Transverse colon (tissue), 4 donors: ENCODE results near the gene P4HA3. TPM values are rescaled to one million over a fixed set of nuclear protein-coding genes. Genes with fewer than 3 reads are reported as not detected.

Experiments
- DNase-seq: peaks from one replicate; pipeline ENCODE4 v3.0.0-alpha.2; 2019
- H3K27ac ChIP-seq, 4 donors: fragments of 200-600 bp; sonication (generic); 2 replicates each; pipeline ENCODE4 v1.5.1; 2016 to 2018; ENCODE audit warnings: inconsistent platforms in 4 of 4
- H3K27me3 ChIP-seq: fragments of 200-600 bp; sonication (generic); 2 replicates; pipeline ENCODE4 v1.5.1; 2017; ENCODE audit warnings: inconsistent platforms
- H3K36me3 ChIP-seq, 4 donors: fragments of 200-600 bp; sonication (generic); 2 replicates each; pipeline ENCODE4 v1.5.1; 2017 to 2019; ENCODE audit warnings: inconsistent platforms in 4 of 4
- H3K4me1 ChIP-seq, 4 donors: fragments of 200-600 bp; sonication (generic); 2 replicates each; pipeline ENCODE4 v1.5.1; 2017 to 2020; ENCODE audit warnings: inconsistent platforms in 4 of 4
- H3K4me3 ChIP-seq, 4 donors: fragments of 200-600 bp; sonication (generic); 1 replicate in 1 of 4; 2 replicates in 3 of 4; pipeline versions ENCODE4 v1.5.1 to v1.6.1; 2017 to 2019; ENCODE audit warnings: inconsistent platforms in 4 of 4
- H3K9me3 ChIP-seq, 2 donors: fragments of 200-600 bp; sonication (generic); 2 replicates each; pipeline ENCODE4 v1.5.1; 2017 to 2019; ENCODE audit warnings: inconsistent platforms in 2 of 2
- EP300 ChIP-seq: sonication (generic); formaldehyde crosslinking; IDR thresholded peaks from one replicate; pipeline ENCODE4 v1.6.1; 2017; ENCODE audit warnings: antibody characterized with exemption, low read depth
- POLR2A ChIP-seq: fragments of 450-650 bp; IDR thresholded peaks from one replicate; pipeline ENCODE4 v1.6.1; 2016; ENCODE audit warnings: antibody characterized with exemption, mild to moderate bottlenecking, moderate library complexity
- POLR2AphosphoS5 ChIP-seq, 3 donors: sonication (generic); formaldehyde crosslinking; IDR thresholded peaks; one replicate each; pipeline ENCODE4 v1.6.1; 2016; ENCODE audit warnings: antibody characterized with exemption in 3 of 3
- WGBS, 2 donors: methylation state at CpG; one replicate each; pipeline ENCODE4 v1.1.5; 2018; ENCODE audit warnings: low coverage in 1 of 2; 5-methylcytosine and 5-hydroxymethylcytosine counted together
- in situ Hi-C, 4 donors: fragments of 200-750 bp; cut with MboI; loops; one replicate each; pipeline versions ENCODE4 v1.15.0 to v1.15.1; 2017; ENCODE audit warnings: low sequenced_read_pairs in 3 of 4, low pct_ligation_motif_present in 1 of 4, low pct_unique_long_range_greater_than_20kb in 1 of 4
- intact Hi-C: fragments of 100-400 bp; cut with DNase I; formaldehyde crosslinking; loops from one replicate; pipeline ENCODE4 v1.15.1; 2023; ENCODE audit warnings: low total_unique reads
- total RNA-seq, 4 donors: library from RNA; depleted of rRNA; stranded (reverse); fragments of >200 nt; gene quantifications; one replicate each; pipeline ENCODE4 v1.1.0, GENCODE V29; 2016
- TF ChIP-seq, protein P1 (sequence below), 5 experiments: fragments of 200-600 bp in 3 of 5; fragments of 450-650 bp in 2 of 5; sonication (generic) in 3 of 5; IDR thresholded peaks; 1 replicate in 2 of 5; 2 replicates in 3 of 5; pipeline ENCODE4 v1.5.1; 2016 to 2017; ENCODE audit warnings: antibody characterized with exemption in 5 of 5, inconsistent platforms in 3 of 5, mild to moderate bottlenecking in 2 of 5, moderate library complexity in 1 of 5

P4HA3 gene
- total RNA-seq, 4 donors from 2014 or later: 0.27 to 0.64 (median 0.40) TPM; not detected in 1

DNA sequence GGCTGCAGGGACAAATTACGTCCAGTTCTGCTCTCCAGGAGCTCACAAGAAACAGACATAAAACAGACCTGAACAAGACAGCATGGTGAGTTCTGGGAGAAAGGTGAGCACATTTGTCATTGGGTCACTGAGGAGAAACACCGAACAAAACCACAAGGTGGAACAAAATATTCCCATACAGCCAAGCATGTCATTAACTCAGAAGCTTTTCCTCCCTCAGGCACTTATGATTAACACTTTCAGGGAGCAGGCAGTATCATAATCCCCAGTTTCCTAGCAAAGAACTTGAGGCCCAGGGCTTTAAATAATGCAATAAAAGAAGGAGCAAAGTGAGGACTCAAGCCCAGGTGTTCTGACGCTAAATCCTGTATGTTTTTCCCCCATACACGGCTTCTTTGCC lies 43.0 kb downstream of the P4HA3 start:
- no peaks in the 10 kb centered on the region for H3K36me3 ChIP-seq
- 42 to 58% methylated on average over 2 to 4 of the region's 4 CpGs for WGBS, 2 donors
- intact Hi-C loops: no loop called here
- in situ Hi-C loops: loop anchor here in 1 of 4 donors (25.0 kb wide), 1 partner anchor 294 kb away; no protein-coding TSS in a partner anchor
- H3K27me3 ChIP-seq: no peaks in the 10 kb centered on the region
- no peak for DNase-seq
- no peaks in the 10 kb centered on the region for H3K4me1 ChIP-seq
- no peak for TF ChIP-seq POLR2AphosphoS5 (IDR thresholded peaks at IDR 0.05)
- TF ChIP-seq, protein P1, sequence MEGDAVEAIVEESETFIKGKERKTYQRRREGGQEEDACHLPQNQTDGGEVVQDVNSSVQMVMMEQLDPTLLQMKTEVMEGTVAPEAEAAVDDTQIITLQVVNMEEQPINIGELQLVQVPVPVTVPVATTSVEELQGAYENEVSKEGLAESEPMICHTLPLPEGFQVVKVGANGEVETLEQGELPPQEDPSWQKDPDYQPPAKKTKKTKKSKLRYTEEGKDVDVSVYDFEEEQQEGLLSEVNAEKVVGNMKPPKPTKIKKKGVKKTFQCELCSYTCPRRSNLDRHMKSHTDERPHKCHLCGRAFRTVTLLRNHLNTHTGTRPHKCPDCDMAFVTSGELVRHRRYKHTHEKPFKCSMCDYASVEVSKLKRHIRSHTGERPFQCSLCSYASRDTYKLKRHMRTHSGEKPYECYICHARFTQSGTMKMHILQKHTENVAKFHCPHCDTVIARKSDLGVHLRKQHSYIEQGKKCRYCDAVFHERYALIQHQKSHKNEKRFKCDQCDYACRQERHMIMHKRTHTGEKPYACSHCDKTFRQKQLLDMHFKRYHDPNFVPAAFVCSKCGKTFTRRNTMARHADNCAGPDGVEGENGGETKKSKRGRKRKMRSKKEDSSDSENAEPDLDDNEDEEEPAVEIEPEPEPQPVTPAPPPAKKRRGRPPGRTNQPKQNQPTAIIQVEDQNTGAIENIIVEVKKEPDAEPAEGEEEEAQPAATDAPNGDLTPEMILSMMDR (IDR thresholded peaks at IDR 0.05): no peak
- TF ChIP-seq POLR2A: no peak
- no peak for TF ChIP-seq EP300
- H3K27ac ChIP-seq: no peak overlapping the region
- H3K4me3 ChIP-seq: no peak overlapping the region
- H3K9me3 ChIP-seq: no peaks in the 10 kb centered on the region

DNA sequence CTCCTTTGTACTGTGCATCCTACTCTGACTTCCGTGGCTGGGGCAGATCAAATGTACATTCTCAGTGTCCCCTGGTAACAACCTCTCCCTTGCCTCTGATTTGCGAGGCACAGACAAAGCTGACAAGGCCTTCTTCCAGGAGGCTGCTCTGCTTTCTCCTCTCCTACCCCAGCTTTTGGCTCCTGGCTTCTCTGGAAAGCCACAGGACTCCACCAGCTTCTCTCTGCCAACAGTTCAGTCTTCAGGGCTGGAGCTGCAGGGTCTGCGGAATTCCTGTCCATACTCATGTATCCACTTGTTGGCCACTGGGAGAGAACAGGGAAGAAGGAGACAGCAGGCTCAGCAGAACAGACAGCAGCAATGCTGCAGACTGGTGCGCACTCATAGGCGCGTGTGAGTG lies 44.4 kb downstream of the P4HA3 start:
- DNase-seq: no peak
- TF ChIP-seq POLR2AphosphoS5 (IDR thresholded peaks at IDR 0.05) (no peak), EP300 (no peak), POLR2A (no peak)
- TF ChIP-seq, protein P1 (IDR thresholded peaks at IDR 0.05): no peak
- H3K36me3 ChIP-seq: no peaks in the 10 kb centered on the region
- H3K9me3 ChIP-seq: no peaks in the 10 kb centered on the region
- H3K4me3 ChIP-seq: no peak overlapping the region
- in situ Hi-C loops: loop anchor here in 1 of 4 donors (25.0 kb wide), 1 partner anchor 295 kb away; no protein-coding TSS in a partner anchor
- no peak overlapping the region for H3K27ac ChIP-seq
- WGBS, 2 donors: 67 to 83% methylated on average over 1 to 6 of the region's 6 CpGs
- H3K27me3 ChIP-seq: no peaks in the 10 kb centered on the region
- intact Hi-C loops: no loop called here
- no peaks in the 10 kb centered on the region for H3K4me1 ChIP-seq

DNA sequence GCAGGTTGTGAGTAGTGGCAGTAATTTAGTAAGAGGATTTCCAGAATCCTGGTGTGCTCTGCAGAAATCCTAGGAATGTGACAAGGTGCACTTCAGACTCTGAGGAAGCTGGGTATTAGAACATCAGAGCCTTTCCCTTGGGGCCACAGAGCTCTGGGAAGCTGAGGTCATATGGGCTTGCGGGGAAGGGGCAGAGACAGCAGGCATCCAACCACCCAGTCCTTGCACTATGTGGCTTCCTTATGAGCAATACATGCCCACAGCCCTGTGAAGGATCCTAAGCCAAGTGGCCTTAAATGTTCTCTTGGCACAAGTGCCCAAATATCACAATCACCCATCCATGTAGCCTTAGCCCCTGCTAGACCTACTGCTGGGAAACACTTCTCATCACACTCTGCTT lies 46.2 kb downstream of the P4HA3 start:
- no peaks in the 10 kb centered on the region for H3K9me3 ChIP-seq
- intact Hi-C loops (no loop called here), in situ Hi-C loops (loop anchor here in 1 of 4 donors (25.0 kb wide), 1 partner anchor 297 kb away; no protein-coding TSS in a partner anchor)

DNA sequence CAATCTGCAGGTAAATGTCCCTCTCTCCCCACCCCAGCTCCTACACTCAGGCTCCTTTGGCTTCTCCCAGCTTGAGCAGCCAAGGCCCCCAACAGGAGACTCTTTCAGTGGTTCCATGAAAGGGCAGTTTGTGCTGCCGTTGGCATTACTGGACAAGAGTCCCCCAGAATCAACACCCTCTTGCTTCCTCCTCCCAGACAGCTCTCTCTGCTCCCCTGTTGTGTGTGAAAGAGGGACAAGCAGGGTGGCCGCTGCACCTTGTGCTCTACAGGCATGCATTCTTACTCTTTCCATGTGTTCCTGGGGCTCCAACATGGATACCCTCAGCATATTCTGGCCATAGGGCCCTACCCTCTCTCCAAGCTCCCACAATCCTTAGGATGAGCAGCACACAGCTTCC lies 48.7 kb downstream of the P4HA3 start:
- Histone ChIP-seq H3K4me1 (peaks cover 0 to 7% (median under 1%) of the 10 kb centered on the region in 4 donors), H3K9me3 (no peaks in the 10 kb centered on the region), H3K27ac (no peak overlapping the region), H3K36me3 (no peaks in the 10 kb centered on the region), H3K4me3 (no peak overlapping the region), H3K27me3 (no peaks in the 10 kb centered on the region)
- TF ChIP-seq, protein P1 (IDR thresholded peaks at IDR 0.05): no peak
- no peak for TF ChIP-seq POLR2A
- TF ChIP-seq EP300: no peak
- no peak for TF ChIP-seq POLR2AphosphoS5 (IDR thresholded peaks at IDR 0.05)
- no peak for DNase-seq
- in situ Hi-C loops (loop anchor here in 1 of 4 donors (25.0 kb wide), 1 partner anchor 300 kb away; no protein-coding TSS in a partner anchor), intact Hi-C loops (loop anchor here (2.0 kb wide), 1 partner anchor 190 kb away; no protein-coding TSS in a partner anchor)
- WGBS, 2 donors: 82% methylated on average over 2 of the region's 2 CpGs; no CpG with 5 or more reads in 1 of the 2 donors

More for the DNA sequence above, 46.2 kb downstream of the P4HA3 start:
- no peaks in the 10 kb centered on the region for H3K4me1 ChIP-seq
- no peaks in the 10 kb centered on the region for H3K36me3 ChIP-seq
- H3K4me3 ChIP-seq: no peak overlapping the region
- no peak overlapping the region for H3K27ac ChIP-seq
- 87% methylated on average over 1 of the region's 1 CpG; no CpG with 5 or more reads in 1 of the 2 donors for WGBS, 2 donors
- H3K27me3 ChIP-seq: no peaks in the 10 kb centered on the region
- TF ChIP-seq POLR2A (no peak), POLR2AphosphoS5 (IDR thresholded peaks at IDR 0.05) (no peak), EP300 (no peak)
- TF ChIP-seq, protein P1 (IDR thresholded peaks at IDR 0.05): no peak
- no peak for DNase-seq
